HepG2 (cell line): ENCODE results near the gene POLR3E. TPM values are rescaled to one million over a fixed set of nuclear protein-coding genes. Genes with fewer than 3 reads are reported as not detected.

Experiments
- ARID4A ChIP-seq: sonication (generic); formaldehyde crosslinking; IDR thresholded peaks from 2 replicates; pipeline ENCODE4 v1.5.0; 2020; ENCODE audit warnings: mild to moderate bottlenecking, missing genetic modification reagents, borderline replicate concordance
- GZF1 ChIP-seq: sonication (generic); formaldehyde crosslinking; IDR thresholded peaks from 2 replicates; pipeline ENCODE4 v1.5.1; 2020; ENCODE audit warnings: mild to moderate bottlenecking, missing genetic modification reagents
- MYC ChIP-seq: sonication (generic); formaldehyde crosslinking; IDR thresholded peaks from 2 replicates; pipeline ENCODE4 v1.9.0; 2021; ENCODE audit warnings: missing genetic modification reagents, borderline replicate concordance
- PLRG1 ChIP-seq: fragments of 450-650 bp; conservative IDR thresholded peaks from 2 replicates; pipeline ENCODE4 v1.6.1; 2016
- PLSCR1 ChIP-seq: sonication (generic); formaldehyde crosslinking; IDR thresholded peaks from 2 replicates; pipeline ENCODE4 v1.5.0; 2020; ENCODE audit warnings: missing genetic modification reagents, mild to moderate bottlenecking, borderline replicate concordance
- THAP7 ChIP-seq: sonication (generic); formaldehyde crosslinking; IDR thresholded peaks from 2 replicates; pipeline ENCODE4 v1.8.1; 2023; ENCODE audit warnings: mild to moderate bottlenecking, missing genetic modification reagents
- ZNF235 ChIP-seq: sonication (generic); formaldehyde crosslinking; IDR thresholded peaks from 2 replicates; pipeline ENCODE4 v1.8.1; 2023; ENCODE audit warnings: mild to moderate bottlenecking, missing genetic modification reagents, borderline replicate concordance
- ZNF577 ChIP-seq: sonication (generic); formaldehyde crosslinking; IDR thresholded peaks from 2 replicates; pipeline ENCODE4 v1.4.0; 2020; ENCODE audit warnings: mild to moderate bottlenecking, low read depth, missing genetic modification reagents, borderline replicate concordance
- ZNF703 ChIP-seq: sonication (generic); formaldehyde crosslinking; IDR thresholded peaks from 2 replicates; pipeline ENCODE4 v1.5.1; 2020; ENCODE audit warnings: missing genetic modification reagents, mild to moderate bottlenecking, moderate library complexity, borderline replicate concordance
- ZNF740 ChIP-seq: sonication (generic); formaldehyde crosslinking; IDR thresholded peaks from 2 replicates; pipeline ENCODE4 v1.4.0; 2020; ENCODE audit warnings: missing genetic modification reagents
- ZNF747 ChIP-seq: sonication (generic); formaldehyde crosslinking; IDR thresholded peaks from 2 replicates; pipeline ENCODE4 v1.8.1; 2023; ENCODE audit warnings: missing genetic modification reagents, mild to moderate bottlenecking, borderline replicate concordance
- ZNF761 ChIP-seq: sonication (generic); formaldehyde crosslinking; conservative IDR thresholded peaks from 2 replicates; pipeline ENCODE4 v1.4.0; 2020; ENCODE audit warnings: mild to moderate bottlenecking, missing genetic modification reagents
- polyA plus RNA-seq, 8 experiments: library from polyadenylated mRNA; depleted of rRNA in 3 of 8; stranded (reverse) in 7 of 8; unstranded in 1 of 8; fragments of >200 nt; fragmentation: Illumina TruSeq in 4 of 8; extraction: Trizol in 4 of 8; gene quantifications; 2 replicates each; pipeline versions ENCODE4 v1.2.1 to v1.2.3, GENCODE V29; 2011 to 2016; ENCODE audit warnings: low read depth in 4 of 8, missing spikeins in 1 of 8, mixed read lengths in 1 of 8; ENCODE audit not compliant: insufficient read depth in 1 of 8
- total RNA-seq, 5 experiments: library from RNA; depleted of rRNA; stranded (reverse); fragments of >200 nt; fragmentation: Illumina TruSeq; extraction: Trizol; gene quantifications; 2 replicates each; pipeline ENCODE4 v1.2.3, GENCODE V29; 2016; ENCODE audit warnings: low read depth in 1 of 5
- TF ChIP-seq, protein P1 (sequence below): sonication (generic); formaldehyde crosslinking; IDR thresholded peaks from 2 replicates; pipeline ENCODE4 v1.5.1; 2020; ENCODE audit warnings: mild to moderate bottlenecking, missing genetic modification reagents, moderate library complexity
- TF ChIP-seq, protein P2 (sequence below): sonication (generic); formaldehyde crosslinking; IDR thresholded peaks from 2 replicates; pipeline ENCODE4 v1.4.0; 2020; ENCODE audit warnings: missing genetic modification reagents

Gene POLR3E
- total and polyA plus RNA-seq, 2 of the 13 experiments (the other 11 are each of a cell fraction or from before 2014, with no cell fraction given) = 135 to 262 TPM

GRCh38 chr16:22374311-22375116 is 77.3 kb downstream of the POLR3E start, which contains the start of gene CDR2 (continued):
- TF ChIP-seq PLSCR1 (CRISPR knock-in tag) (no peak), ZNF740 (CRISPR knock-in tag) (0 out of 2 replicates have a peak, but pooled peaks have one; percentile 21), MYC (CRISPR knock-in tag) (peak; percentile 89), ZNF703 (CRISPR knock-in tag) (no peak), ARID4A (peak; percentile 83; the same call in 1 of the 2 replicates), ZNF747 (CRISPR knock-in tag) (no peak; the same call in 1 of the 2 replicates), PLRG1 (no peak), ZNF761 (CRISPR knock-in tag) (peak; percentile 81; the same call in 1 of the 2 replicates), ZNF235 (CRISPR knock-in tag) (peak; percentile 89), THAP7 (CRISPR knock-in tag) (peak; percentile 85), GZF1 (peak; percentile 37; the same call in 1 of the 2 replicates), ZNF577 (CRISPR knock-in tag) (no peak)
- TF ChIP-seq, protein P1, sequence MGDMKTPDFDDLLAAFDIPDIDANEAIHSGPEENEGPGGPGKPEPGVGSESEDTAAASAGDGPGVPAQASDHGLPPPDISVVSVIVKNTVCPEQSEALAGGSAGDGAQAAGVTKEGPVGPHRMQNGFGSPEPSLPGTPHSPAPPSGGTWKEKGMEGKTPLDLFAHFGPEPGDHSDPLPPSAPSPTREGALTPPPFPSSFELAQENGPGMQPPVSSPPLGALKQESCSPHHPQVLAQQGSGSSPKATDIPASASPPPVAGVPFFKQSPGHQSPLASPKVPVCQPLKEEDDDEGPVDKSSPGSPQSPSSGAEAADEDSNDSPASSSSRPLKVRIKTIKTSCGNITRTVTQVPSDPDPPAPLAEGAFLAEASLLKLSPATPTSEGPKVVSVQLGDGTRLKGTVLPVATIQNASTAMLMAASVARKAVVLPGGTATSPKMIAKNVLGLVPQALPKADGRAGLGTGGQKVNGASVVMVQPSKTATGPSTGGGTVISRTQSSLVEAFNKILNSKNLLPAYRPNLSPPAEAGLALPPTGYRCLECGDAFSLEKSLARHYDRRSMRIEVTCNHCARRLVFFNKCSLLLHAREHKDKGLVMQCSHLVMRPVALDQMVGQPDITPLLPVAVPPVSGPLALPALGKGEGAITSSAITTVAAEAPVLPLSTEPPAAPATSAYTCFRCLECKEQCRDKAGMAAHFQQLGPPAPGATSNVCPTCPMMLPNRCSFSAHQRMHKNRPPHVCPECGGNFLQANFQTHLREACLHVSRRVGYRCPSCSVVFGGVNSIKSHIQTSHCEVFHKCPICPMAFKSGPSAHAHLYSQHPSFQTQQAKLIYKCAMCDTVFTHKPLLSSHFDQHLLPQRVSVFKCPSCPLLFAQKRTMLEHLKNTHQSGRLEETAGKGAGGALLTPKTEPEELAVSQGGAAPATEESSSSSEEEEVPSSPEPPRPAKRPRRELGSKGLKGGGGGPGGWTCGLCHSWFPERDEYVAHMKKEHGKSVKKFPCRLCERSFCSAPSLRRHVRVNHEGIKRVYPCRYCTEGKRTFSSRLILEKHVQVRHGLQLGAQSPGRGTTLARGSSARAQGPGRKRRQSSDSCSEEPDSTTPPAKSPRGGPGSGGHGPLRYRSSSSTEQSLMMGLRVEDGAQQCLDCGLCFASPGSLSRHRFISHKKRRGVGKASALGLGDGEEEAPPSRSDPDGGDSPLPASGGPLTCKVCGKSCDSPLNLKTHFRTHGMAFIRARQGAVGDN (CRISPR knock-in tag) = peak; percentile 92
- TF ChIP-seq, protein P2, sequence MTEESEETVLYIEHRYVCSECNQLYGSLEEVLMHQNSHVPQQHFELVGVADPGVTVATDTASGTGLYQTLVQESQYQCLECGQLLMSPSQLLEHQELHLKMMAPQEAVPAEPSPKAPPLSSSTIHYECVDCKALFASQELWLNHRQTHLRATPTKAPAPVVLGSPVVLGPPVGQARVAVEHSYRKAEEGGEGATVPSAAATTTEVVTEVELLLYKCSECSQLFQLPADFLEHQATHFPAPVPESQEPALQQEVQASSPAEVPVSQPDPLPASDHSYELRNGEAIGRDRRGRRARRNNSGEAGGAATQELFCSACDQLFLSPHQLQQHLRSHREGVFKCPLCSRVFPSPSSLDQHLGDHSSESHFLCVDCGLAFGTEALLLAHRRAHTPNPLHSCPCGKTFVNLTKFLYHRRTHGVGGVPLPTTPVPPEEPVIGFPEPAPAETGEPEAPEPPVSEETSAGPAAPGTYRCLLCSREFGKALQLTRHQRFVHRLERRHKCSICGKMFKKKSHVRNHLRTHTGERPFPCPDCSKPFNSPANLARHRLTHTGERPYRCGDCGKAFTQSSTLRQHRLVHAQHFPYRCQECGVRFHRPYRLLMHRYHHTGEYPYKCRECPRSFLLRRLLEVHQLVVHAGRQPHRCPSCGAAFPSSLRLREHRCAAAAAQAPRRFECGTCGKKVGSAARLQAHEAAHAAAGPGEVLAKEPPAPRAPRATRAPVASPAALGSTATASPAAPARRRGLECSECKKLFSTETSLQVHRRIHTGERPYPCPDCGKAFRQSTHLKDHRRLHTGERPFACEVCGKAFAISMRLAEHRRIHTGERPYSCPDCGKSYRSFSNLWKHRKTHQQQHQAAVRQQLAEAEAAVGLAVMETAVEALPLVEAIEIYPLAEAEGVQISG = peak; percentile 84
